Neutrophil (primary cell): Measurements from ENCODE around the gene SLC39A3.

ENCODE experiments used
- H3K27ac ChIP-seq: fragments of 200-600 bp; sonication (generic); 2 replicates; pipeline ENCODE4 v1.5.1; 2016; ENCODE audit warnings: mild to moderate bottlenecking, moderate library complexity
- H3K27me3 ChIP-seq: fragments of 200-600 bp; sonication (generic); 2 replicates; pipeline ENCODE4 v1.6.0; 2016; ENCODE audit warnings: mild to moderate bottlenecking
- H3K36me3 ChIP-seq: fragments of 200-600 bp; sonication (generic); 2 replicates; pipeline ENCODE4 v1.5.1; 2017
- H3K4me1 ChIP-seq, 2 experiments: fragments of 200-600 bp in 1 of 2; sonication (generic) in 1 of 2; 1 replicate in 1 of 2; 2 replicates in 1 of 2; pipeline versions ENCODE4 v1.5.1 to v1.6.1; 2013 to 2016; ENCODE audit warnings: low read depth in 1 of 2, low read length in 1 of 2, mild to moderate bottlenecking in 1 of 2, moderate library complexity in 1 of 2; ENCODE audit not compliant: control insufficient read depth in 1 of 2, insufficient read depth in 1 of 2
- H3K4me3 ChIP-seq, 2 experiments: fragments of 200-600 bp in 1 of 2; sonication (generic) in 1 of 2; 1 replicate in 1 of 2; 2 replicates in 1 of 2; pipeline ENCODE4 v1.5.1; 2013 to 2016; ENCODE audit warnings: low read depth in 1 of 2, low read length in 1 of 2, mild to moderate bottlenecking in 1 of 2, moderate library complexity in 1 of 2
- H3K9me3 ChIP-seq: fragments of 200-600 bp; sonication (generic); 2 replicates; pipeline ENCODE4 v1.5.1; 2016
- TF ChIP-seq, protein P1 (sequence below): fragments of 200-600 bp; sonication (generic); IDR thresholded peaks from 2 replicates; pipeline ENCODE4 v1.5.1; 2016; ENCODE audit warnings: antibody characterized with exemption

SLC39A3 gene

DNA sequence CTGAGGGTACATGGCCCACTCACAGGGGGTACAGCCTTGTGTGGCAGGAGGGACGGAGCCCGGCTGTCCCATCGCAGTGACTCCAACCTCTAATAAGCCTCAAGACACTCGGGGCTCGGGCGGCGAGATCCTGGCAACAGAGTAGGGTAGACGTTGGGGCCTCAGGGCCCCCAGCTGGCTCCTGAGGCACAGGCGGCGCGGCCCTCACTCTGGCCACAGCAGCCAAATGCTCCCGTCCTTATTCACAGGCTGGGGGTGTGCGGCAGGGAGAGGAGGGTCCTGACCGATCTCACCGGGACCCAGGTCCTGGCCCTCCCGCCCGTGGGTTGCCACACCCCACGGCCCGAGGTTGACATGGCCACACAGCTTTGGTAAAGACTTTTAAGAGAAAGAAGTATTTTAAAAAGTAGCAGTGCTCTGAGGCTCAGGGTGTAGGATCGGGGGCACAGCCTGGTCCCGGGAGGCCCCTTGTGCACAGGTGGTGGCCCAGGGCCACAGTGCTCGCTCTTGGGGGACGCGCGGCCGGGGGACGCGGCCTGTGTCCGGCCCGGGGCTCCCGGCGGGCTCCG is 7.6 kb downstream of the SLC39A3 start:
- H3K36me3 ChIP-seq = peaks cover 51% of the 10 kb centered on the region
- TF ChIP-seq, protein P1, sequence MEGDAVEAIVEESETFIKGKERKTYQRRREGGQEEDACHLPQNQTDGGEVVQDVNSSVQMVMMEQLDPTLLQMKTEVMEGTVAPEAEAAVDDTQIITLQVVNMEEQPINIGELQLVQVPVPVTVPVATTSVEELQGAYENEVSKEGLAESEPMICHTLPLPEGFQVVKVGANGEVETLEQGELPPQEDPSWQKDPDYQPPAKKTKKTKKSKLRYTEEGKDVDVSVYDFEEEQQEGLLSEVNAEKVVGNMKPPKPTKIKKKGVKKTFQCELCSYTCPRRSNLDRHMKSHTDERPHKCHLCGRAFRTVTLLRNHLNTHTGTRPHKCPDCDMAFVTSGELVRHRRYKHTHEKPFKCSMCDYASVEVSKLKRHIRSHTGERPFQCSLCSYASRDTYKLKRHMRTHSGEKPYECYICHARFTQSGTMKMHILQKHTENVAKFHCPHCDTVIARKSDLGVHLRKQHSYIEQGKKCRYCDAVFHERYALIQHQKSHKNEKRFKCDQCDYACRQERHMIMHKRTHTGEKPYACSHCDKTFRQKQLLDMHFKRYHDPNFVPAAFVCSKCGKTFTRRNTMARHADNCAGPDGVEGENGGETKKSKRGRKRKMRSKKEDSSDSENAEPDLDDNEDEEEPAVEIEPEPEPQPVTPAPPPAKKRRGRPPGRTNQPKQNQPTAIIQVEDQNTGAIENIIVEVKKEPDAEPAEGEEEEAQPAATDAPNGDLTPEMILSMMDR = no peak
- peaks cover 13 to 14% of the 10 kb centered on the region in 2 experiments for H3K4me1 ChIP-seq
- no peaks in the 10 kb centered on the region for H3K9me3 ChIP-seq
- peaks cover 19% of the 10 kb centered on the region for H3K27me3 ChIP-seq
- H3K4me3 ChIP-seq = no peak overlapping the region
- no peak overlapping the region for H3K27ac ChIP-seq

DNA sequence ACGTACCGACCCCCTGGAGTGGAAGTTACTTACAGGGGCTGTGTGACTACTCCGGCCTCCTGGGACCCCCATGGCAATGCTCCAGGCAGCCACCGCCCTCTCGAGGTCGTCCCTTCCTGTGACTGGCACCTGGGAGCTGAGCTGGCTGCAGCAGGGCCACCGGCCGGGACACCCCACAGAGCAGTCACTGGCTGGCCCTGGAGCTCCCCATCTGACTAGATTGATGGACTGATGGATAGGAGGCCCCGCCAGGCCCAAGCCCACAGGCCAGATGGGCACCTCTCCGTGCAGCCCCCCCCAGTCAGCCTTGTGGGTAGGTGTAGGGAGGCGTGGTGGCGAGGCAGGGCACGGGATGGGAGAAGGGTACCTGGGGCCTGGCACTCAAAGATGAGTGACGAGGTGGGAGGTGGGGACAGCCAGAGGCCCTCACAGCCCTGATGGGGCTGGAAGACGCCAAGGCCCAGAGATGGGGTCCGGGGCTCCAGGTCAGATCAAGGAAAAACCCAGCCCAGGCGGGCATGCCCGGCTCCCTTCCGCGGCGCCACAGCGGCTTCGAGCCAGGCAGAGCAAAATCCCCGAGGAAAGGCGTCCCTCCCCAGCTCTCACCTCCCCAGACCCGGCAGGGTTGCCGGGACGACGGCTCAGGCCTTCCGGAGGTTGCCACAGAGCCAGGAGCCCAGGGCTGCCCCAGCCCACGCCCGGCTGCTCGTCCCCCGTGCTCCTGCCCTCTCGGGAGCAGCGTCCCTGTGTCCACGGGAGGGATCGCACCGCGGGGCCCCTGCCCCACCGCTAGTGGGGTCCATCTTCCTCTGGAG is 8.4 kb downstream of the SLC39A3 start:
- TF ChIP-seq, protein P1 = no peak
- H3K36me3 ChIP-seq = peaks cover 51% of the 10 kb centered on the region
- H3K27ac ChIP-seq = no peak overlapping the region
- peaks cover 4 to 5% of the 10 kb centered on the region in 2 experiments for H3K4me1 ChIP-seq
- no peak overlapping the region for H3K4me3 ChIP-seq
- peaks cover 27% of the 10 kb centered on the region for H3K27me3 ChIP-seq
- no peaks in the 10 kb centered on the region for H3K9me3 ChIP-seq

DNA sequence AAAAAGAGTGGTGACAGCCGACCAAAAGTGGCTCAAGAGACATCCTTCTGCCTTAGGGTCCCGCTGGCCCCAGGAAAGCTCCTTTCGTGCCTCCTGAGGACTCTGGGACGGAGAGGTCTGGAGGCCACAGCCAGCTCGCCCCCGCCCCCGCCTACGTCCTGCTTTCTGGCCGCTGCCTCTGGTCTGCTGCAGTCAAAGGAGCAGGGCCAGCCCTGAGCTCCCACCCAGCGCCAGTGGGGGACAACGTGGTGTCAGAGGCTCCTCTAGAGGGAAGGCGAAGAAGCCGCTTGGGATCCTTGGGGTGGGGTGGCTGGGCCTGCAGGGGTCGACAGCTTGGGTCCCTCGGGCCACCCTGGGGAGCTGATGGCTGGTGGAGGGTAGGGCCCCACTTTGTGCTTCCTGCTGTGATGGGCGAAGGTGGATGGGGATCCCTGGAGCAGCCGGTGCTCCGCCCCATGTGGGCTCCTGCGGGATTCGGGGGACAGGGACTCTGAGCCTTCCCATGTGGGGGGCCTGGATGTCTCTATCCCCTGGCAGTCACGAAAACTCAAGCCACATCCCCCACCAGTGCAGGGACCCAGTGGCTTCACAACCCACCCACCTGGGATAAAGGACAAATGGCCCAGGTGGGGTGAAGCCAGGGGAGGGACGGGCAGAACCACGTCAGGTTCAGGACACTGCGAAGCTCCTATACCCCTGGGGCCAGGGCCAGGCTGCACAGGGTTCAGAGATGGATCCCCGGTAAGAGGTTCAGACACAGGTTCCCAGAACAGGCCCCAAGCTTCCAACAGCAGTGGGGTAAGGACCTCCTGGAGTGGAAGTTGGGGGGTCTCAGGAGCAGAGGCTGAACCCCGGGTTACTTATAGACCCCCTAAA is 9.6 kb downstream of the SLC39A3 start:
- TF ChIP-seq, protein P1 = no peak
- no peak overlapping the region for H3K4me3 ChIP-seq
- no peaks in the 10 kb centered on the region for H3K9me3 ChIP-seq
- H3K27me3 ChIP-seq = peaks cover 39% of the 10 kb centered on the region
- H3K36me3 ChIP-seq = peaks cover 47% of the 10 kb centered on the region
- no peak overlapping the region for H3K27ac ChIP-seq
- no peaks in the 10 kb centered on the region for H3K4me1 ChIP-seq

DNA sequence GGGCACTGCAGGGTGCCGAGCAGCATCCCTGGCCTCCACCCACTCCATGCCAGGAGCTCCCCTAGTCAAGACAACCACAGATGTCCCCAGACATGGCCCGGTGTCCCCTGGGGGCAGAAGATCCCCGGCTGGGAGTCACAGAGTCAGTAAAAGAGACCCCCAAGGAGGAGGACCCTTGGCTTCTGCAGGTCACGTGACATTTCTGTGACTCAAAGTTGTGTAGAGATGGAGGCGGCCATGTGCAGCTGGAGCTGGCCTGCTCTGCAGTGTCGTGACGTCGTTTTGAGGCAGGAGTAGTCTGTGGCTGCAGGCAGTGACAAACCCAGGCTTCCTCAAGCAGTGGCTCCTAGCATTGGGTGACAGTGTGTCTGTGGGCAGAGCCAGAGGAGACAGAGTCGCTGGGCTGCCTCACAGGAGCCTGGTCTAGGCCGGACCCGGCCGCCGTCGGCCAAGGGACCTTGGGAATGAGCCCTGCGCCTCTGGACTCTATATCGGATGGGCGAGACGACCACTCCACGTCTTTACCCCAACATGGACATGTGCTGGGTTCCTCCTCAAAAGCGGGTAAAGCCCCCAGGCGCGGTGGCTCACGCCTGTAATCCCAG is 10.9 kb downstream of the SLC39A3 start:
- Histone ChIP-seq H3K27ac (no peak overlapping the region), H3K27me3 (peaks cover 49% of the 10 kb centered on the region), H3K4me3 (no peak overlapping the region), H3K9me3 (no peaks in the 10 kb centered on the region), H3K36me3 (peaks cover 34% of the 10 kb centered on the region), H3K4me1 (no peaks in the 10 kb centered on the region)
- TF ChIP-seq, protein P1 = no peak

DNA sequence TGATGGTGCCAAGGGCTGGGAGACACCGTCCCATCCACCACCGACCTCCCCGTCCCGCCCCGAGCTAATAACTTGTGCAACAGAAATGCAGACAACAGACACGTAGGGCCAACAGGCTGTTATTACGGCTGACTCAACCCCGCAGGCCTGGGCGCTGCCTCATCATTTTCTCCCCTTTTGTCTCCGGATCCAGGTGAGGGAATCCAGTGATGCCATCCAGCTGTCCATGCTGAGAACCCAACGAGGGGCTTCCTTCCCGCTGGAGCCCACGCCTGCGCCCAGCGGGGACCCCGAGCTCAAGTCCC is 12.2 kb downstream of the SLC39A3 start:
- Histone ChIP-seq H3K4me1 (no peaks in the 10 kb centered on the region), H3K27ac (no peak overlapping the region), H3K27me3 (peaks cover 62% of the 10 kb centered on the region), H3K4me3 (no peak overlapping the region), H3K36me3 (peaks cover 21% of the 10 kb centered on the region), H3K9me3 (no peaks in the 10 kb centered on the region)
- TF ChIP-seq, protein P1 = no peak
